ENCODE results near the gene GPATCH1.

- TF ChIP-seq KDM1A (IDR thresholded peaks at IDR 0.05; ENCODE audit: borderline replicate concordance, low read length), result no peak
- TF ChIP-seq YY1 (IDR thresholded peaks at IDR 0.05; ENCODE audit: low read depth, low read length), result no peak
- TF ChIP-seq POLR2AphosphoS5 (IDR thresholded peaks at IDR 0.05; ENCODE audit: low read depth, low read length), result no peak
- TF ChIP-seq CTCF (IDR thresholded peaks at IDR 0.05; ENCODE audit: control extremely low read depth in 1 of 3, insufficient read depth in 1 of 3, low read depth in 1 of 3, low read length in 3 of 3), result no peak
- TF ChIP-seq POLR2A (IDR thresholded peaks at IDR 0.05; ENCODE audit: control extremely low read depth in 1 of 2, low read depth in 2 of 2, low read length in 2 of 2), result no peak
- TF ChIP-seq SRF (IDR thresholded peaks at IDR 0.05; ENCODE audit: low read depth, low read length), result no peak
Measured at GRCh38 chr19:33054623-33055022, 26.4 kb upstream of the GPATCH1 start.
